Nephron progenitor cell (in vitro differentiated cells): ENCODE data around the gene POLG2.

Source experiments
- DNase-seq: peaks from one replicate; pipeline ENCODE4 v3.0.0; 2021
- H3K27ac Mint-ChIP-seq: 2 replicates; pipeline ENCODE4 v1.8.0; 2021; ENCODE audit warnings: mild to moderate bottlenecking, moderate library complexity, mixed read lengths
- H3K27me3 Mint-ChIP-seq: 2 replicates; pipeline ENCODE4 v1.8.0; 2021; ENCODE audit warnings: mild to moderate bottlenecking, low read depth, mixed read lengths; ENCODE audit not compliant: poor library complexity
- H3K36me3 Mint-ChIP-seq: 2 replicates; pipeline ENCODE4 v1.8.0; 2021; ENCODE audit warnings: low read depth, mixed read lengths
- H3K4me1 Mint-ChIP-seq: 2 replicates; pipeline ENCODE4 v1.8.0; 2021; ENCODE audit warnings: mixed read lengths
- H3K4me3 Mint-ChIP-seq: 2 replicates; pipeline ENCODE4 v1.8.0; 2021; ENCODE audit warnings: mild to moderate bottlenecking, moderate library complexity, mixed read lengths
- H3K9me3 Mint-ChIP-seq: 2 replicates; pipeline ENCODE4 v1.8.0; 2021; ENCODE audit warnings: mild to moderate bottlenecking, moderate library complexity, mixed read lengths
- TF ChIP-seq, protein P1 (sequence below): fragments of 200-600 bp; sonication (generic); IDR thresholded peaks from 2 replicates; pipeline ENCODE4 v1.5.0; 2021; ENCODE audit warnings: antibody characterized with exemption

The POLG2 gene

DNA sequence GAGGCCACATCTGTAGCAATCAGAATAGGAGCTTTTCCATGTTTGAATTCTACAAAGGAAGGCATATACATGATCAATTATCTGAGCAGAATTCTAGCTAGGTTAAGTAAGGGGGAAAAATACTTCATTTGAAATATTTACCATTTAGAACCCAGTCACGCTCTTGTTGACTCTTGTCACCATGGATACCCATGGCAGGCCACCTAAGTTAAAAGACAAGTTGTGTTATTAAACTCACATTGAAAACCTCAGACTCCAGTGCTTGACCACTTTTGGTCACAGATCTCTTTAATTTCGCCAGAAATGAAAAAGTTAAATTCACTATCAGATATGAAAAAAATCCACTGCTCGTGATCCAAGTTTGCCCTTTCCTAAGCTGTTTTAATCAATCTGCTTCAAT lies 5.2 kb upstream of the POLG2 start:
- TF ChIP-seq, protein P1, sequence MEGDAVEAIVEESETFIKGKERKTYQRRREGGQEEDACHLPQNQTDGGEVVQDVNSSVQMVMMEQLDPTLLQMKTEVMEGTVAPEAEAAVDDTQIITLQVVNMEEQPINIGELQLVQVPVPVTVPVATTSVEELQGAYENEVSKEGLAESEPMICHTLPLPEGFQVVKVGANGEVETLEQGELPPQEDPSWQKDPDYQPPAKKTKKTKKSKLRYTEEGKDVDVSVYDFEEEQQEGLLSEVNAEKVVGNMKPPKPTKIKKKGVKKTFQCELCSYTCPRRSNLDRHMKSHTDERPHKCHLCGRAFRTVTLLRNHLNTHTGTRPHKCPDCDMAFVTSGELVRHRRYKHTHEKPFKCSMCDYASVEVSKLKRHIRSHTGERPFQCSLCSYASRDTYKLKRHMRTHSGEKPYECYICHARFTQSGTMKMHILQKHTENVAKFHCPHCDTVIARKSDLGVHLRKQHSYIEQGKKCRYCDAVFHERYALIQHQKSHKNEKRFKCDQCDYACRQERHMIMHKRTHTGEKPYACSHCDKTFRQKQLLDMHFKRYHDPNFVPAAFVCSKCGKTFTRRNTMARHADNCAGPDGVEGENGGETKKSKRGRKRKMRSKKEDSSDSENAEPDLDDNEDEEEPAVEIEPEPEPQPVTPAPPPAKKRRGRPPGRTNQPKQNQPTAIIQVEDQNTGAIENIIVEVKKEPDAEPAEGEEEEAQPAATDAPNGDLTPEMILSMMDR, result no peak
- DNase-seq, result no peak
- Mint-ChIP-seq H3K27ac (peak overlapping the region; percentile 93), H3K9me3 (no peaks in the 10 kb centered on the region), H3K27me3 (peaks cover 7% of the 10 kb centered on the region), H3K4me3 (peak overlapping the region; percentile 26), H3K36me3 (peaks cover 66% of the 10 kb centered on the region), H3K4me1 (peaks cover 73% of the 10 kb centered on the region)

DNA sequence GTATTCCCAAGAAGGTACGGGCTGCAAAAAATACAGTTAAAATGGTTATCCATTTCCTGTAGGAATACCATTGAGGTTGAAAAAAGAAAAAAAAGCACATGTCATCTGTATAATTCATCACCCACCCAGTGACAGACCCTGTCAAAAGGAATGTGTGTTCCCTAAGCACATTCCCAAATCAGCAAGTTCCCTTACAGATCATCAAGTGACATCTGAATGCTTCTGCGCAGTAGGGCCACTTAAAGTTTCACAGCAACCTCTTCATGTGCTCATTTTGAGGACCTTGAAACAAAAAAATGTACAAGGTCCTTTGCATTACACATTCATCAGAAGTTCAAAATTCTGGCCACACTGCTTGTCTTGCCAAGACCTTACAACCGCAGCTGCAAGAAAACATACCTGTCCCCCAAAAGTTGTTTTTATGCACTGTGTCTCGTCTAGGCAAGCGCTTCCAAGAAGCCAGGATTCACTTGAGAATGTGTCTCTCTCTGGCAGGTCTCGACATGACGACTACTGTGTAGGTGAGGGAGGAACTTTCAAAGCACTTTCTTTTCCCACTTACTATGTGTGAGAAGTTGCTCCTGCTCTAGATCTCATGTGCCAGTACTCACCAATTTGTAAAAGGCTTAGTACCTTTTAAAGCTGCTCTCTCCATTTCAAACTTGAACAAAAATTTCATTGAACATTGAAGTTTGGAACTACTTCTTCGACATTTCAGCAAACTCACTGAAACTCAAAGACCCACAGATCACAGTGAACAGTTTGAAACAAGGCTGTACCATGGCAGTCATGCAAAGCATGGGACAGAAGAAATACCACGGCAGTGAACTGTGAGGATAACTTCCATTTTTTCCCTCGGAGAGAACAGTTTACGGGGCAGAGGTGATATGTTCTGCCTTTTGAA lies 4.3 kb upstream of the POLG2 start:
- peaks cover 66% of the 10 kb centered on the region for H3K36me3 Mint-ChIP-seq
- no peaks in the 10 kb centered on the region for H3K9me3 Mint-ChIP-seq
- peak overlapping the region; percentile 93 for H3K27ac Mint-ChIP-seq
- peaks cover 2% of the 10 kb centered on the region for H3K27me3 Mint-ChIP-seq
- peaks cover 82% of the 10 kb centered on the region for H3K4me1 Mint-ChIP-seq
- no peak for DNase-seq
- TF ChIP-seq, protein P1, result no peak
- peak overlapping the region; percentile 26 for H3K4me3 Mint-ChIP-seq

DNA sequence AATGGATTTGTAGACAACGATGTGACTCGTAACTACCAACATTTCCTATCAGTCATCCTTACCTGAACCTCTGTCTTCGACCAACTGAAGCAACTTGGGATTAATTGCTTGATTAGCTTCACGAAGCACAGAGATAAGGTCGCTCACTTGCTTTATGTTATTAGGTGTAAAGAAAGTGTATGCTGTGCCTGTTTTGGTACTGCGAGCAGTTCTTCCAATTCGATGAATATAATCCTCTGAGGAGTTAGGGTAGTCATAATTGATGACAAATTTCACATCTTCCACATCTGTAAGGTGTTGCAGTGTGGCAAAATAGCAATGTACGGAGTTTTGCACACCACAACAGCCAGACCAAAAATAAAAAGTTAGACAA lies 3.6 kb upstream of the POLG2 start:
- H3K4me1 Mint-ChIP-seq, result peaks cover 89% of the 10 kb centered on the region
- TF ChIP-seq, protein P1, result no peak
- H3K36me3 Mint-ChIP-seq, result peaks cover 61% of the 10 kb centered on the region
- no peak for DNase-seq
- no peaks in the 10 kb centered on the region for H3K9me3 Mint-ChIP-seq
- no peak overlapping the region for H3K4me3 Mint-ChIP-seq
- peaks cover 1% of the 10 kb centered on the region for H3K27me3 Mint-ChIP-seq
- peak overlapping the region; percentile 17 for H3K27ac Mint-ChIP-seq

DNA sequence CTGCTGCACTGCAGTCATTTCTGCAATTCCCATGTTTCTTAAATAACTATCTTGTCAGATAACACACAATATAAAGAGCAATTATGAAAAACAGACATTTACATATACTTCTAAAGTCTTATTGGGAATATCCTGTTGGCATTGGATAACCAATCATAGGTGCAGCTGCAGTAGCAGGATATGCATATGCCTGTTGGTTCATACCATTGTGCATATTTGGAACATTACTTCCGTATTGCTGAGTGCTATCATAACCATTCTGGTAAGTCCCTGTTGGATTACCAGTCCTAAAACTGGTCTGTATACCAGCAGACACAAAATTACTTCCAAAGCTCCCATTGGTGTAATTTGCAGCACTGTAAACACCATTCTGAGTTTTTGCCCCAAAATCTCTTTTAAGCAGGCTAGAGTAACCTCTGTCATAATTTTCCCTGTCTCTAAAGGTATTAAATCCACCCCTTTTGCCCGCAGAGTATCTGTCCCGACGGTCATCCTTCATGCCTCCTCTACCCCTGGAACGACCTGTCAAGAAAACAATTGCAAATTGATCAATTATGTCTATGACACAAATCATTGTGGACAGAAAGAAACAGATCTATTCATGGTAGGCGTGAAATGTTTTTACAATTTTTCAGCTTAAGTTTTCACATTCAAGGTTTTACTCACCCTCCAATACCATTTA lies 3.1 kb upstream of the POLG2 start:
- peaks cover 57% of the 10 kb centered on the region for H3K36me3 Mint-ChIP-seq
- peak overlapping the region; percentile 17 for H3K27ac Mint-ChIP-seq
- H3K4me3 Mint-ChIP-seq, result no peak overlapping the region
- TF ChIP-seq, protein P1, result no peak
- peaks cover 91% of the 10 kb centered on the region for H3K4me1 Mint-ChIP-seq
- H3K9me3 Mint-ChIP-seq, result no peaks in the 10 kb centered on the region
- no peak for DNase-seq
- no peaks in the 10 kb centered on the region for H3K27me3 Mint-ChIP-seq

DNA sequence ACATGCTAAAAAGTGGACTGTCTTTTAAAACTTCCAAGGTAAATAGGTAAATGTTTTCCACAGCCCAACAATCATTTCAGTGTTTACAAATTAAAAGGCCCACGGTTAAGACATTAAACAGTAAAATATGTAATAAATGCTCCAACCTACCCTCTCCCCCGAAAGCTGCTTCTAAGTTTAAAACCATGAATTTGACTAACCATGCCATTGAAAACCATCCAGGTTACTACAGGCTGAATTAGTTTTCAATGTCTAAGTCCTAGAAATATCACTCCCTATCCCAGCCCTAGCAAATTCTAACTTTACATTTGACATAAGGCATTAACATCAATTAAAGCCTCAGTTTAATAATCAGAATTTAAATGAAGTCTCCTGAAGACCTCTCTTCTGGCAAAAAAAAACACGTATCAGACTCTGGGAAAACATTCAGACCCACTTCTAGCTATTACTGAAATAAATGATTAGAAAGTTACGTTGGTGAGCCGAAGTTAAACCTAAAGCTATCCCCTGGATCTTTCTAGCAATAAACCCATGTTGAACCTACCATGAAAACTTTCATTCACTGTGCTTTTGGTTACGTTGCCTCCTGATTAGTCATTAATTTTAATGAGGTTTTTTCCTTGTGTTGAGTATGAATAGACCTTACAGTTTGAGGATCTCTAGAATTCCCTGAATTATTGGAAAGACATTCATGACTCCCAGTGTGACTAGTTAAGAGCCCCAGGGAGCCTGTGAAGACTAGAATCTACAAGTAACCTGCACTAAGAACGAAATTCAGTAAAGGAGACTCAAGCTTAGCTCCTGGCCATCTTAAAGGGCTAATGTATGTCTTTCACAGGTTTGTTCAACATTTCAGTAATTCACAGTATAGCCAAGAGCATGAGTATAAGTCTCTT lies 1.7 kb upstream of the POLG2 start:
- H3K4me1 Mint-ChIP-seq, result peaks cover 90% of the 10 kb centered on the region
- H3K9me3 Mint-ChIP-seq, result no peaks in the 10 kb centered on the region
- TF ChIP-seq, protein P1, result no peak
- H3K27me3 Mint-ChIP-seq, result peaks cover 3% of the 10 kb centered on the region
- peak overlapping the region; percentile 92 for H3K27ac Mint-ChIP-seq
- DNase-seq, result no peak
- peak overlapping the region; percentile 98 for H3K4me3 Mint-ChIP-seq
- peaks cover 55% of the 10 kb centered on the region for H3K36me3 Mint-ChIP-seq
